HG03432 (cell line): ENCODE data around the gene ATXN1.

Experiments used
- ATAC-seq: cut with Tn5 transposase; IDR thresholded peaks from one replicate; pipeline ENCODE4 v1.9.1; 2021; ENCODE audit warnings: mild to moderate bottlenecking, moderate library complexity; ENCODE audit not compliant: unreplicated experiment

The ATXN1 gene

GRCh38 chr6:16747232-16748024 is 13.8 kb downstream of the ATXN1 start:
- ATAC-seq: no peak

GRCh38 chr6:16746812-16747211 is 14.4 kb downstream of the ATXN1 start:
- no peak for ATAC-seq

GRCh38 chr6:16746401-16746800 is 14.9 kb downstream of the ATXN1 start:
- ATAC-seq: no peak

- no peak for ATAC-seq
Observed at GRCh38 chr6:16743664-16744210, 17.5 kb downstream of the ATXN1 start.

- no peak for ATAC-seq
Observed at GRCh38 chr6:16742116-16742515, 19.1 kb downstream of the ATXN1 start.

- peak; percentile 85 for ATAC-seq
Observed at GRCh38 chr6:16741112-16742016, 19.9 kb downstream of the ATXN1 start.

- ATAC-seq: no peak
Observed at GRCh38 chr6:16740097-16740496, 21.2 kb downstream of the ATXN1 start.

- ATAC-seq: no peak
Observed at GRCh38 chr6:16739329-16739801, 21.9 kb downstream of the ATXN1 start.

GRCh38 chr6:16737925-16738324 is 23.3 kb downstream of the ATXN1 start:
- ATAC-seq: no peak

GRCh38 chr6:16736856-16737775 is 24.1 kb downstream of the ATXN1 start:
- no peak for ATAC-seq

- ATAC-seq: no peak
Observed at GRCh38 chr6:16735014-16735413, 26.2 kb downstream of the ATXN1 start.

GRCh38 chr6:16733085-16733484 is 28.2 kb downstream of the ATXN1 start:
- ATAC-seq: no peak

GRCh38 chr6:16731478-16732051 is 29.7 kb downstream of the ATXN1 start:
- ATAC-seq: peak; percentile 99

- no peak for ATAC-seq
Observed at GRCh38 chr6:16730738-16731477, 30.4 kb downstream of the ATXN1 start.

- ATAC-seq: no peak
Observed at GRCh38 chr6:16729744-16730143, 31.5 kb downstream of the ATXN1 start.

GRCh38 chr6:16729183-16729691 is 32.0 kb downstream of the ATXN1 start:
- no peak for ATAC-seq

- no peak for ATAC-seq
Observed at GRCh38 chr6:16728513-16729182, 32.6 kb downstream of the ATXN1 start.

- no peak for ATAC-seq
Observed at GRCh38 chr6:16727996-16728395, 33.3 kb downstream of the ATXN1 start.
